ENCODE results near the gene NKAPD1. TPM values are rescaled to one million over a fixed set of nuclear protein-coding genes. Genes with fewer than 3 reads are reported as not detected.
"Not testable (repeated sequence)": the region's sequence is repeated elsewhere in the genome, so short reads cannot be mapped to it uniquely, and the experiment has no call there.

NKAPD1 gene
- total RNA-seq, 1 experiment from 2014 or later, result 19.4 TPM

DNA sequence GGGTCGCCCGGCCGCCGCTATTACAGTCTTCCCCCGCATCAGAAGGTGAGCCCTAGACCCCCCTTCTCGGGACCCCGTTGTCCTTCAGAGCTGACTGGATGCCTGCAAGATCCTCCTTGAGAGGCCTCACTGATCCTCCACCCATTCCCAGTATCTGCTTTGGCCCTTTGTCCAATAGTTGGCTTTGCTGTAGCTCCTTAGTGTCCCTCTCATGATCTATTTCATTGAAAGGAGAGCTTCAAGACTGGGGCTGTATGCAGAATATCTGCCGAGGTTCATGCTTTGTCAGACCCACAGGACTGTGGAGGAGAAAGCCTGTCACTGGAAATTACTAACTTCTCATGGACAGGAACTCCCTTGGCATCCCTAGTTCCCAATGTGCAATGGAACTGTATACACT lies 48.4 kb upstream of the NKAPD1 start:
- ATAC-seq (peak; percentile 20; the same call in 1 of the 2 replicates), DNase-seq (ENCODE audit: low read depth, low spot score) (no peak)
- Histone ChIP-seq H2AFZ (ENCODE audit: low read depth, low read length, poor library complexity, severe bottlenecking) (no peak overlapping the region), H3K36me3 (ENCODE audit: control insufficient read depth in 1 of 2, insufficient read depth in 2 of 2, low read length in 2 of 2) (peaks cover 10 to 27% of the 10 kb centered on the region in 2 experiments; a peak in 3 of 4 replicates), H3K4me2 (ENCODE audit: low read length) (peak overlapping the region; percentile 85), H3K9me2 (ENCODE audit: insufficient read depth) (no peaks in the 10 kb centered on the region), H3K27ac (ENCODE audit: low read depth, low read length) (peak overlapping the region; percentile 98), H3K79me2 (ENCODE audit: insufficient read depth, low read length) (peaks cover 40% of the 10 kb centered on the region), H3K9ac (ENCODE audit: low read length) (peak overlapping the region; percentile 89), H3K9me3 (ENCODE audit: control insufficient read depth in 1 of 2, insufficient read depth in 1 of 2, low read depth in 1 of 2, low read length in 2 of 2) (no peaks in the 10 kb centered on the region), H3K27me3 (ENCODE audit: insufficient read depth, low read length) (no peaks in the 10 kb centered on the region), H3K4me1 (ENCODE audit: control insufficient read depth in 1 of 2, insufficient read depth in 2 of 2, low read length in 2 of 2) (peaks cover 7 to 8% of the 10 kb centered on the region in 2 experiments; a peak in 3 of 4 replicates), H4K20me1 (ENCODE audit: insufficient read depth) (no peaks in the 10 kb centered on the region), H3K4me3 (replicated peaks in 1 of 2; ENCODE audit: low read depth in 1 of 2, low read length in 2 of 2) (peak overlapping the region; percentile 82 to 98)
- intact Hi-C loops (cut with micrococcal nuclease), result loop anchor here (1.0 kb wide), 1 partner anchor 49 kb away; the partner anchor contains the start of genes NKAPD1 and PIH1D2
- ChIA-PET POLR2A (no interaction called here), CTCF (no interaction called here), RAD21 (ENCODE audit: low non-redundant PET in 1 of 2, low total read pairs in 2 of 2, uncharacterized antibody in 2 of 2, unreplicated experiment in 2 of 2) (no interaction called here)
- TF ChIP-seq, protein P1, sequence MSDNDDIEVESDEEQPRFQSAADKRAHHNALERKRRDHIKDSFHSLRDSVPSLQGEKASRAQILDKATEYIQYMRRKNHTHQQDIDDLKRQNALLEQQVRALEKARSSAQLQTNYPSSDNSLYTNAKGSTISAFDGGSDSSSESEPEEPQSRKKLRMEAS (IDR thresholded peaks at IDR 0.05), result no peak
- TF ChIP-seq, protein P2, sequence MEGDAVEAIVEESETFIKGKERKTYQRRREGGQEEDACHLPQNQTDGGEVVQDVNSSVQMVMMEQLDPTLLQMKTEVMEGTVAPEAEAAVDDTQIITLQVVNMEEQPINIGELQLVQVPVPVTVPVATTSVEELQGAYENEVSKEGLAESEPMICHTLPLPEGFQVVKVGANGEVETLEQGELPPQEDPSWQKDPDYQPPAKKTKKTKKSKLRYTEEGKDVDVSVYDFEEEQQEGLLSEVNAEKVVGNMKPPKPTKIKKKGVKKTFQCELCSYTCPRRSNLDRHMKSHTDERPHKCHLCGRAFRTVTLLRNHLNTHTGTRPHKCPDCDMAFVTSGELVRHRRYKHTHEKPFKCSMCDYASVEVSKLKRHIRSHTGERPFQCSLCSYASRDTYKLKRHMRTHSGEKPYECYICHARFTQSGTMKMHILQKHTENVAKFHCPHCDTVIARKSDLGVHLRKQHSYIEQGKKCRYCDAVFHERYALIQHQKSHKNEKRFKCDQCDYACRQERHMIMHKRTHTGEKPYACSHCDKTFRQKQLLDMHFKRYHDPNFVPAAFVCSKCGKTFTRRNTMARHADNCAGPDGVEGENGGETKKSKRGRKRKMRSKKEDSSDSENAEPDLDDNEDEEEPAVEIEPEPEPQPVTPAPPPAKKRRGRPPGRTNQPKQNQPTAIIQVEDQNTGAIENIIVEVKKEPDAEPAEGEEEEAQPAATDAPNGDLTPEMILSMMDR (IDR thresholded peaks at IDR 0.05 in 2 of 3, conservative IDR thresholded peaks at IDR 0.05 in 1 of 3; ENCODE audit: borderline replicate concordance in 1 of 3, insufficient read depth in 1 of 3, low read depth in 2 of 3, low read length in 2 of 3), result no peak
- no TSS peak for BruUV-seq (replicated peaks)

DNA sequence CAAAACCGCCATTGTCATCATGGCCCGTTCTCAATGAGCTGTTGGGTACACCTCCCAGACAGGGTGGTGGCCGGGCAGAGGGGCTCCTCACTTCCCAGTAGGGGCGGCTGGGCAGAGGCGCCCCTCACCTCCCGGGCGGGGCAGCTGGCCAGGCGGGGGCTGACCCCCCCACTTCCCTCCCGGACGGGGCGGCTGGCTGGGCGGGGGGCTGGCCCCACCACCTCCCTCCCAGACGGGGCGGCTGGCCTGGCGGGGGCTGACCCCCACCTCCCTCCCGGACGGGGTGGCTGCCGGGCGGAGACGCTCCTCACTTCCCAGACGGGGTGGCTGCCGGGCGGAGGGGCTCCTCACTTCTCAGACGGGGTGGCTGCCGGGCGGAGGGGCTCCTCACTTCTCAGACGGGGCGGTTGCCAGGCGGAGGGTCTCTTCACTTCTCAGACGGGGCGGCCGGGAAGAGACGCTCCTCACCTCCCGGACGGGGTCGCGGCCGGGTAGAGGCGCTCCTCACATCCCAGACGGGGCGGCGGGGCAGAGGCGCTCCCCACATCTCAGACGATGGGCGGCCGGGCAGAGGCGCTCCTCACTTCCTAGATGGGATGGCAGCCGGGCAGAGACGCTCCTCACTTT lies 47.2 kb upstream of the NKAPD1 start:
- H2AFZ ChIP-seq (ENCODE audit: low read depth, low read length, poor library complexity, severe bottlenecking); H3K27me3 ChIP-seq (ENCODE audit: insufficient read depth, low read length); H3K4me2 ChIP-seq (ENCODE audit: low read length); H3K27ac ChIP-seq (ENCODE audit: low read depth, low read length); H4K20me1 ChIP-seq (ENCODE audit: insufficient read depth); CTCF ChIA-PET; H3K9ac ChIP-seq (ENCODE audit: low read length); H3K9me2 ChIP-seq (ENCODE audit: insufficient read depth); DNase-seq (ENCODE audit: low read depth, low spot score); POLR2A ChIA-PET; ATAC-seq; H3K4me3 ChIP-seq (replicated peaks in 1 of 2; ENCODE audit: low read depth in 1 of 2, low read length in 2 of 2); BruUV-seq (replicated peaks); RAD21 ChIA-PET (ENCODE audit: low non-redundant PET in 1 of 2, low total read pairs in 2 of 2, uncharacterized antibody in 2 of 2, unreplicated experiment in 2 of 2); H3K9me3 ChIP-seq (ENCODE audit: control insufficient read depth in 1 of 2, insufficient read depth in 1 of 2, low read depth in 1 of 2, low read length in 2 of 2); H3K4me1 ChIP-seq (ENCODE audit: control insufficient read depth in 1 of 2, insufficient read depth in 2 of 2, low read length in 2 of 2); intact Hi-C loops (cut with micrococcal nuclease): not testable (repeated sequence)
- Histone ChIP-seq H3K36me3 (ENCODE audit: control insufficient read depth in 1 of 2, insufficient read depth in 2 of 2, low read length in 2 of 2) (peaks cover 19 to 27% of the 10 kb centered on the region in 2 experiments; a peak in 3 of 4 replicates), H3K79me2 (ENCODE audit: insufficient read depth, low read length) (peaks cover 48% of the 10 kb centered on the region)
